Caco-2 (cell line): ENCODE measurements around the gene GPC6. TPM values are rescaled to one million over a fixed set of nuclear protein-coding genes. Genes with fewer than 3 reads are reported as not detected.

Experiments
- BruUV-seq: library from RNA; stranded (reverse); fragments of 400-500 nt; replicated peaks from 2 replicates; lab custom pipeline; 2021; lab: Mats Ljungman, UMichigan
- CTCF ChIA-PET: fragments of 300-600 bp; sonication (Branson Sonifier 250); formaldehyde crosslinking; loops from one replicate; lab custom pipeline; 2022; ENCODE audit warnings: antibody characterized with exemption; lab: Charles Lee
- POLR2A ChIA-PET: fragments of 300-600 bp; sonication (Branson Sonifier 250); formaldehyde crosslinking; loops from one replicate; lab custom pipeline; 2022; ENCODE audit warnings: antibody characterized with exemption; lab: Charles Lee
- DNase-seq, 2 experiments: peaks; one replicate each; pipeline versions ENCODE4 v3.0.0 to v3.0.0-alpha.2; 2020 to 2022
- H3K27me3 ChIP-seq: replicated peaks from 2 replicates; pipeline ENCODE4 v1.6.0; 2011; ENCODE audit warnings: low read length; ENCODE audit not compliant: control insufficient read depth, insufficient read depth
- H3K36me3 ChIP-seq: 2 replicates; pipeline ENCODE4 v1.5.1; 2011; ENCODE audit warnings: low read length; ENCODE audit not compliant: control insufficient read depth, insufficient read depth
- H3K4me1 ChIP-seq: fragments of 250-450 bp; sonication (Bioruptor Pico); 2 replicates; pipeline ENCODE4 v1.5.1; 2020; ENCODE audit warnings: mild to moderate bottlenecking
- H3K4me3 ChIP-seq: 2 replicates; pipeline ENCODE4 v1.5.1; 2011; ENCODE audit warnings: low read depth, mild to moderate bottlenecking, control low read depth, low read length
- H3K9me3 ChIP-seq: fragments of 250-450 bp; sonication (Bioruptor Pico); 2 replicates; pipeline ENCODE4 v1.5.1; 2020; ENCODE audit warnings: mild to moderate bottlenecking, moderate library complexity
- H3K27ac Mint-ChIP-seq: one replicate; pipeline ENCODE4 v1.8.0; 2022; ENCODE audit warnings: mixed read lengths; ENCODE audit not compliant: unreplicated experiment
- H3K27me3 Mint-ChIP-seq: one replicate; pipeline ENCODE4 v1.8.0; 2022; ENCODE audit warnings: mixed read lengths; ENCODE audit not compliant: insufficient read depth, unreplicated experiment
- H3K36me3 Mint-ChIP-seq: one replicate; pipeline ENCODE4 v1.8.0; 2022; ENCODE audit warnings: mild to moderate bottlenecking, mixed read lengths; ENCODE audit not compliant: insufficient read depth, unreplicated experiment
- H3K4me1 Mint-ChIP-seq: one replicate; pipeline ENCODE4 v1.8.0; 2022; ENCODE audit warnings: low read depth, mixed read lengths; ENCODE audit not compliant: unreplicated experiment
- H3K4me3 Mint-ChIP-seq: one replicate; pipeline ENCODE4 v1.8.0; 2022; ENCODE audit warnings: mild to moderate bottlenecking, moderate library complexity, mixed read lengths; ENCODE audit not compliant: unreplicated experiment
- H3K9me3 Mint-ChIP-seq: one replicate; pipeline ENCODE4 v1.8.0; 2022; ENCODE audit warnings: mixed read lengths; ENCODE audit not compliant: unreplicated experiment
- CTCF ChIP-seq, 2 experiments: fragments of 200-600 bp in 1 of 2; IDR thresholded peaks; 1 replicate in 1 of 2; 2 replicates in 1 of 2; pipeline versions ENCODE4 v1.5.1 to v1.8.0; 2011 to 2022; ENCODE audit warnings: antibody characterized with exemption in 1 of 2, control low read depth in 1 of 2, inconsistent platforms in 1 of 2, low read depth in 1 of 2, low read length in 1 of 2, mild to moderate bottlenecking in 1 of 2, moderate library complexity in 1 of 2; ENCODE audit not compliant: insufficient read depth in 1 of 2, severe bottlenecking in 1 of 2, unreplicated experiment in 1 of 2
- intact Hi-C: fragments of 100-400 bp; cut with micrococcal nuclease; formaldehyde crosslinking; loops from one replicate; pipeline ENCODE4 v1.10.0; 2022; ENCODE audit not compliant: unreplicated experiment
- total RNA-seq: library from RNA; stranded (reverse); gene quantifications from 2 replicates; pipeline ENCODE4 v1.2.3, GENCODE V29; 2022

Gene GPC6
- total RNA-seq, 1 experiment from 2014 or later: 0.16 TPM

DNA sequence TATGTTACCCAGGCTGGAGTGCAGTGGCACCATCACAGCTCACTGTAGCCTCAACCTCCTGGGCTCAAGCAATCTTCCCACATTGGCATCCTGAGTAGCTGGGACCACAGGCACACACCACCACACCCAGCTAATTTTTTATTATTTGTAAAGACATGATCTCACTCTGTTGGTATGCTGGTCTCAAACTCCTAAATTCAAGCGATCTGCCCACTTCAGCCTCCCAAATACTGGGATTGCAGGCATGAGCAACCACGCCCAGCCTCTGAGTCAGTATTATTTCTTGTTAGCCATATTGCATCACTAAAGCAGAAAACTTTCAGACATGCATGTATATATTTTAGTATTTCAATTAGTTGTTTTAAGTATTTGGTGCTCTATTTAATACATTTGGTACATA lies 376.4 kb downstream of the GPC6 start:
- H3K9me3 ChIP-seq: no peaks in the 10 kb centered on the region
- Mint-ChIP-seq H3K27me3 (no peaks in the 10 kb centered on the region), H3K36me3 (no peaks in the 10 kb centered on the region), H3K9me3 (no peaks in the 10 kb centered on the region), H3K27ac (no peak overlapping the region), H3K4me3 (no peak overlapping the region), H3K4me1 (no peaks in the 10 kb centered on the region)
- CTCF ChIA-PET: no interaction called here
- POLR2A ChIA-PET: no interaction called here
- no TSS peak for BruUV-seq
- H3K4me1 ChIP-seq: no peaks in the 10 kb centered on the region
- DNase-seq: no peak
- H3K36me3 ChIP-seq: no peaks in the 10 kb centered on the region
- intact Hi-C loops: no loop called here
- TF ChIP-seq CTCF (IDR thresholded peaks at IDR 0.05; ENCODE audit: insufficient read depth in 1 of 2, low read depth in 1 of 2, low read length in 1 of 2, severe bottlenecking in 1 of 2, unreplicated experiment in 1 of 2): no peak
- H3K4me3 ChIP-seq: no peak overlapping the region
- H3K27me3 ChIP-seq: no peaks in the 10 kb centered on the region

DNA sequence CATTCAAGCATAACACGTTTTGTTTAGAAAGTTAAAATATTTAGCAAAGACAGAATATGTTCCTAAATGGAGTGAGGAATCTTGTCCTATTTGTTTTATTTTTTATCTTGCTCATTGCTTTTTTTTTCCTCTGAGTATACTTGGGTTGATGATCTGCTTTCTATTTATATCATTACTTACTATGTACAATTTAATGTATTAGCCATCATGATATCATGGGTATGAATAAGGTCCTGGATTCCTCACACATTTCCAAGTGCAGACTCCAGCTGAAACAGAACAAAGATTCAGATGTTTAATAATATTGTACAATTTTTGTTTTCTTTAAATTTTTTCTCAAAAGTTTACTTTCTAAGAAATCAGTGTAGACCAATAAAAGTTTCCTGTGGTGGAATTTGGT lies 388.2 kb downstream of the GPC6 start:
- no peaks in the 10 kb centered on the region for H3K9me3 ChIP-seq
- no TSS peak for BruUV-seq
- H3K36me3 ChIP-seq: no peaks in the 10 kb centered on the region
- H3K4me1 Mint-ChIP-seq: no peaks in the 10 kb centered on the region
- no peaks in the 10 kb centered on the region for H3K9me3 Mint-ChIP-seq
- no peak for TF ChIP-seq CTCF (IDR thresholded peaks at IDR 0.05; ENCODE audit: insufficient read depth in 1 of 2, low read depth in 1 of 2, low read length in 1 of 2, severe bottlenecking in 1 of 2, unreplicated experiment in 1 of 2)
- no peaks in the 10 kb centered on the region for H3K27me3 ChIP-seq
- DNase-seq: no peak
- H3K4me1 ChIP-seq: no peaks in the 10 kb centered on the region
- no peak overlapping the region for H3K27ac Mint-ChIP-seq
- no peak overlapping the region for H3K4me3 Mint-ChIP-seq
- intact Hi-C loops: no loop called here
- H3K36me3 Mint-ChIP-seq: no peaks in the 10 kb centered on the region
- no peak overlapping the region for H3K4me3 ChIP-seq
- ChIA-PET POLR2A (no interaction called here), CTCF (no interaction called here)
- H3K27me3 Mint-ChIP-seq: no peaks in the 10 kb centered on the region

- TF ChIP-seq CTCF (IDR thresholded peaks at IDR 0.05; ENCODE audit: insufficient read depth in 1 of 2, low read depth in 1 of 2, low read length in 1 of 2, severe bottlenecking in 1 of 2, unreplicated experiment in 1 of 2): no peak
- ChIA-PET POLR2A (no interaction called here), CTCF (no interaction called here)
- peaks cover 5% of the 10 kb centered on the region for H3K36me3 Mint-ChIP-seq
- peaks cover 5% of the 10 kb centered on the region for H3K27me3 Mint-ChIP-seq
- Histone ChIP-seq H3K9me3 (no peaks in the 10 kb centered on the region), H3K4me1 (no peaks in the 10 kb centered on the region), H3K36me3 (no peaks in the 10 kb centered on the region), H3K4me3 (no peak overlapping the region), H3K27me3 (no peaks in the 10 kb centered on the region)
- no peak overlapping the region for H3K27ac Mint-ChIP-seq
- H3K4me1 Mint-ChIP-seq: no peaks in the 10 kb centered on the region
- intact Hi-C loops: no loop called here
- H3K9me3 Mint-ChIP-seq: no peaks in the 10 kb centered on the region
- no peak overlapping the region for H3K4me3 Mint-ChIP-seq
- DNase-seq: no peak
- no TSS peak for BruUV-seq
Observed at GRCh38 chr13:93620181-93620765, 393.7 kb downstream of the GPC6 start.
